GM18868 (cell line): ENCODE data around the gene PCDHA1.

Source experiments
- ATAC-seq: cut with Tn5 transposase; IDR thresholded peaks from one replicate; pipeline ENCODE4 v1.9.1; 2021; ENCODE audit warnings: mild to moderate bottlenecking, moderate library complexity; ENCODE audit not compliant: unreplicated experiment

The PCDHA1 gene

DNA sequence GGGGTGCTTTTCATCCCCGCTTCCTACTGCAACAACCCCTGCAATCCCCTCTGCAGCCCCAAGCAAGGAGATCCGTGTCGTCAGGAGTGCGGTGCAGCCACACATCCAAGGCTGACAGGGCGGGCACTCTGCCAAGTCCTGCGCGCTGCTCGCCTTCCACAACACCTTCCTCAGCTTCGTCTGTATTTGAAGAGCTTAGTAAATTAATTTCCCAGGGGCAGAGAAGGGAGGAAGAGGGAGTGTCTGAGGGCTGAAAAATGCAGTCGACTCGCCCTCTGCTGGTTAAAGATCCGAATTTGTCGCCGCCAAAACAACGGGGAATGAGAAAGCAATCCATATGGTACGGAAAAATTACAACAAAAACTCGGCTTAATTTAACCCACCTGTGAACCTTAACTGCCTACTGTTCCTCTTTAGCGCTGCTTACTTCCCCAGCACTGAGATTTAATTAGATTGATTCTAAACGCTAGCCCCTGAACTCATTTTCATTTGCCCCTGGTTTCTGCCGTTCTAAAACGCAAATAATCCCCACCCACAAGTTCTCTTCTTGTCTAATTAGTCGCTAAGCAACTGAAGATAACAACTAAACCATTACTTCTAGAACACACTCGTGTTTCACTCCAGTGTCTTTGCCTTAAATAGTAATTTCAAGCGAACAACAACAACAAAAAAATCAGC, 254.3 kb downstream of the PCDHA1 start:
- ATAC-seq: no peak

DNA sequence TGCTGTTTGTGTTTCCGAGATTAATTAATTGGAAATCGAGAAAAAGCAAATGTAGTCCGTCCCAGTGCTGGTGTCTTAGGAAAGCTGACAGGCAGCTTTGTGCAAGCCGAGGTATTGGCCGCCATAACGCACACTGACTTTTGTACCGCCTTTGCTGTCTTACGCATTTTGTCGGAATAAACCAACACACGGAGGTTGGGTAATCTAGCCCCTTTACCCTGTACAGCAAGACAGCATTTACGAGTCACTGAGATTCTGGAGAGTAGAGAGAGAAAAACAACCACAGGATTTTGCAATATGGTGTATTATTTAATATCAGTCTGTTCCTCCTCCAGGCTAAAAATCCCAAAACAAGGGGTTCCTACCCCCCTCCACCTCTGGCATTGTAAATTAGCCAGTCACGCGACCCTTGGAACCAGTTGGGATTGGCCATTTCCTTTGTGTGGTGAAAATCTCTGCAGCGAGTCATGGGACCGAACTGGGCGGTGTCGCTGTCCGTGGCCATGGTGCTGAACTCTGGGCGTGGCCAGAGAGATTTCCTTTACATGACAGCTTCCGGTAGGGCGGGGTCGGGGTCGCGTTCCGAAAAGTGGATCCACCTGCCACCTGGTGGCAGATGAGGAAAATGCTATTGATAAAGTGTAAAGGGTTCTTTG, 255.0 kb downstream of the PCDHA1 start:
- ATAC-seq: peak; percentile 80

DNA sequence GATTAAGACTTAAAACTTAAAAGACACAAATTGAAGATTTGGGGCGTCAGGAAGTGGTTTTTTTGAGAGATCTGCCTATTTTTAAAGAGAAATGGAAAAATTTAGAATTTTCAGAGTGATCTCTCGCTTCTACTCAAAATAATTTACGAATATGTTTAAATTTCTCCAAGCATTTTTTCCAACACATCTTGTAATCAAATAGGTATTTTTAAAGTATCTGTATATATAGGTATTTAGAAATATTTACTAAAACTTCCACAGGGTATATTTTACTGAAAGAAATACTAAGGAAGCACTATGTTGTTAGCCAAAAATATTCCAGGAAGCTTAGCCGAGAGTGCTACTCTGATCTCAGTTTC, 255.5 kb downstream of the PCDHA1 start:
- no peak for ATAC-seq

- no peak for ATAC-seq
These were observed 256.6 kb downstream of the PCDHA1 start for GRCh38 chr5:141042555-141042954.

DNA sequence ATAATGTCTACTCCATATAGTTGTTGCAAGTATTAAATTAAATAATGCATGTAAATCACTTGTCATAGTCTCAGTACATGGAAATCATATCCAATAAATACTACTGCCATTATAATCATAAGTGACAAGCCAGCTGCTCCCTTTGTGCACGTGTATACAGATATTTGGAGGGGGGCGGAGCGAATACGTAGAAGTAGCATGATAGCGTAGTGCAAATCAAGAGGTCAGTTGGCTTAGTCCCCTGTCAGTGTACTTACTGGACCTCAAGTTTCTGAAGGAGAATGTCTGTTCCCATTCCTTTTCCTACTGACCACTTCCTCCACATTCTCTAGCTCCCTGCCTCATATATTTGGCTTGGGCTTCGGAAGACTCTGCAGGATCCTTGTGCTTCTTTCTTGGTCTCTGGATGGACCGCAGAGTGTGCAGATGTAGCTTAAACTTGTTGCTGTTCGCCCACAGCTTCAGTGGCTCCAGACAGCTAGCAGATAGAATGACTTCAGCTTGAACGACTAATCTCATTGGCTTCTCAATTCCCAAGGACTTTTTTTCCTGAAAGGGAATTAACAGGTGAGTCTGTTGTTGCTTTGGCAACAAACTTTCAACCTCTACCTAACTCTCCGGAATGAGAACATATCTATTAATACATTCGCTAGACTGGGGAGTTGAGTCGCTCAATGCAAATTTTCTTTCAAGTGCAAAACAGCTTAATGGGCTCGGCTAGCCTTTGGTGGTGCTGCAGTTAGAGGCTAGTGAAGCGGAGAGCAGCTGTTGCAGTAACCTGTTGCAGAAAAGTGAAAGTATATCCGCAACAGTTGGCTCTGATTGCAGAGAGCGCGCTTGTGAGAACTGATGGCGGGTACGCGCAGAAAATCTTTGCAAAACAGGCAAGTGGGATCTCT, 264.9 kb downstream of the PCDHA1 start, which contains the start of gene PCDHB1:
PCDHB1 (plus strand) TSS at position 753 of the 899 bp plus-strand sequence; CDS start at position 850, 97 bp downstream.
- ATAC-seq: no peak

GRCh38 chr5:141051521-141051866, 265.6 kb downstream of the PCDHA1 start:
- no peak for ATAC-seq
